NCI-H1694 (cell line): ENCODE measurements around the gene ARL14EPL.

ENCODE experiments used
- DNase-seq: peaks from one replicate; lab custom pipeline; 2025; lab: John Stamatoyannopoulos, UW

ARL14EPL gene

GRCh38 chr5:116032094-116032517, at the start of gene ARL14EPL:
Gene ARL14EPL (plus strand): TSS chr5:116032472. CDS start chr5:116051466, 18,994 bp downstream.
- DNase-seq: no peak

DNA sequence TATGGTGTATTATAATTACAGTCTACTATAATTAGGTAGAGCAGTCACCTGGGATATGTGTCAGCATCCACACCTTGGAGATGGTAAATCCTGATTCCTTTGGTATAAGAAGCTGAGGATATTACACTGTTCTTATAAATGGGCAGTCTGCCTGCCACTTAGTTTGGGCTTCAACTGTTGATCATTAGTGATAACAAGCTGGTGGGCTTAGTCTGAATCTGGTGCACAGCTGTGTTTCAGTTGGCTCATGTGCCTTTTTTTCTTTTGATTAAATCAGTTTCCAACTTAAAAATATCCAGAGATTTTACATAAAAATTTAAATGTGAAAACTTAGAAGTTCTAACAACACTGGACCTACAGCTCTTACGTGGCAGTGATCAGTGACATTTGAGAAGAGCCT, 48.8 kb upstream of the ARL14EPL start:
- no peak for DNase-seq

GRCh38 chr5:115985802-115986757, 46.2 kb upstream of the ARL14EPL start:
- no peak for DNase-seq

DNA sequence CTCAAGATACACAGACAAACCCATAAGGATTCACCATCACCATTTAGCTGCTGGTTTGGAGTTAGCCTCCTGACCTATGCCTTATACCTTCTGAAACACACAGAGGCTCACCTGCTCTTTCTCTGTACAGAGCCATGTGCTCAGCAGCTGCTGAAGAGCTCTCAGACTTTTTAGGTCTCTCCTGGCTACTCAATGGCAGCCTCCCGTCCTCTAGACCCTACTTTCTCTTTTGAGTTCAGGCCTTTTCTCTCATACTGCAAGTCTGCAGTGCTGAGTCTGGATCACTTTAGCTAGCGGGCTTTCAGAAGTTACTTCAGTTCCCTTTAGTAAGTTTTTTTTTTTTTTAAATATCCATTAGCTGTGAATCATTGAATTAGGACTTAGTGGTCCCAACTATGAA, 44.3 kb upstream of the ARL14EPL start:
- no peak for DNase-seq

- no peak for DNase-seq
Measured at GRCh38 chr5:115992848-115993350, 39.4 kb upstream of the ARL14EPL start.

DNA sequence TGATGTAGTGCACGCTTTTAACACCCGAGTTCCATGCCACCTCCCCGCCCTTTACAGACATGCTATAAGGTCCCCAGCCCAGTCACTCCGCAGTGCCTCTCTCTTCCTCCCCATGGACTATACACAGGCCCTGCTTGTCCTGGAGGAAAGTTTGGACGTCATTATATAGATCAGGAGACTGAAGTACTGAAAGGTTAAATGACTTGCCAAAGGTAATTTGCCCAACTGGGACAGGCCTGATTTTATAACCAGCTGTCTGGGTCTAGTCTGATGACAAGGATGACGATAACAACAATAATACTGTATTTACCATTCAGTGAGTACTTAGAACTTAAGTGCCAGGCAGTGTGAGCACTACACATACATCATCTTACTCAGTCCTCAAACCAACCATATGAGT, 36.9 kb upstream of the ARL14EPL start:
- DNase-seq: no peak

- no peak for DNase-seq
Measured at GRCh38 chr5:116002116-116002906, 30.0 kb upstream of the ARL14EPL start.

- DNase-seq: no peak
Measured at GRCh38 chr5:116004248-116004647, 28.0 kb upstream of the ARL14EPL start.

DNA sequence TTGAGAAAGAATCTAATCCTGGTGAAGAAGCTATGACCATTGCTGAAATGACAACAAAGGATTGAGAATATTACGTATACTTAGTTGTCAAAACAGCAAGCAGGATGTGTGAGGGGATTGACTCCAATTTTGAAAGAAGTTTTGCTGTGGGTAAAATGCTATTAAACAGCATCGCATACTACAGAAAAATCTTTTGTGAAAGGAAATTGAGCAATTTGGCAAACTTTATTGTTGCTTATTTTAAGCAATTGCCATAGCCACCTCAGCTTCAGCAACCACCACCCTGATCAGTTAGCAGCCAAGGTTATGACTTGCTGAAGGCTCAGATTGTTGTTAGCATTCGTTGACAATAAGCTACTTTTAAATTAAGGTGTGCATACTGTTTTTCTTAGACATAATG, 22.5 kb upstream of the ARL14EPL start:
- DNase-seq: no peak

- no peak for DNase-seq
Measured at GRCh38 chr5:116011046-116011445, 21.2 kb upstream of the ARL14EPL start.

DNA sequence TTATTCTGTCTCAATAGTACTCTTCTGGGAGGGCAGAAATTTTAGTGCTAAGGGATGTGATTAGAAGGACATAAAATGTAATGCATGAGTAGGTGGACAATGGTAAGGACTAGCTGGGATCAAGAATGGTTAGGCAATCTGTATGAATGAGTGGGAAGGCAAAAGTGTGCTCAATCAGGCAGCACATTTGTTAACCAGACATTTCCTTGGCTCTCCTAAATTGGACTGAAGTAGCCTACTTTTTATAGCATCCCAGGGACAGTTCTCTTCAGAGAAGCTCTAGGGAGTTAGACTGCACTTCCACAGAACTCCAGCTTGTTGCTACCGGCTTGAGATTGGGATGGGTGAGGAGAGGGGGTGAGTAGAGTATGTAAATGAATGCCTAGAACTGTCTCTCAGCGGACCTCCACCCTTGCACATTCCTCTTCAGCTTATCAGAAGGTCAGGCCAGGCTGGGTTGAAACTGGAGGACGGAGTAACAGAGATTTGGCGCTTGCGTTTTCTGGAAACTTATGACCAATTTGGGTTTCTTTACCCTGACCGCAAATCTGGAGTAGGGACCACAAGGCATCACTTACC, 19.0 kb upstream of the ARL14EPL start:
- no peak for DNase-seq

- DNase-seq: no peak
Measured at GRCh38 chr5:116013936-116014335, 18.3 kb upstream of the ARL14EPL start.

GRCh38 chr5:116023619-116024018, 8.7 kb upstream of the ARL14EPL start:
- DNase-seq: no peak

GRCh38 chr5:116025866-116026265, 6.4 kb upstream of the ARL14EPL start:
- DNase-seq: no peak

DNA sequence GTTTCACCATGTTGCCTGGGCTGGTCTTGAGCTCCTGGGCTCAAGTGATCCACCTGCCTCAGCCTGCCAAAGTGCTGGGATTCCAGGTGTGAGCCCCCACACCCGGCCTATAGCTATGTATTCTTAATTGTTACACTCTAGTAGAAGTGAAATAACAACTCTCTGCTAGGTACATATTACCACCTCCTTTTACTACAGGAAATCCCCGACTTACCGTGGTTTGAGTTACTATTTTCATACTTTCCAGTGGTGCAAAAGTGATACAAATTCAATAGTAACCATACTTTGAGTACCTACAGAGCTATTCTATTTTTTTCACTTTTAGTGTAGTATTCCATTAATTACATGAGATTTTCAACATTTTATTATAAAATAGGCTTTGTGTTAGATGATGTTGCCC, 719 bp downstream of the ARL14EPL start:
- no peak for DNase-seq

DNA sequence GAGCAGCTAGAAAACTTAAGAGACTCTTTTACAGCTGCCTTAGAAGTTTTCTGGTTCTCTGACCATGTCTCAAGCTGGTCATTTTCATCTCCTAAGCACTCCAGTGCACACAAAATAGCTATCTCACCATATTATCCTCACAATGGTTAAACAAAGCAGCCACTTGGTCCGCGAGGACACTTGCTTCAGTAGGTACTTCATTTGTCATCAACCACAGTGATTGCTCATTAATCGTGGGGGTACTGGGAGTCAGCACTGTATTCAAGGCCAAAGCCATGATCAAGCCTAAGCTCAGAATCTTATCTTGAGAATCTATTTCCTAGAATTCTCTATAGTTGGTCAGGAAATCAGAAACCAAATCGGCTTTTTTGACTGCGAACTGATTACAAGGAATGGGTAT, 2.9 kb downstream of the ARL14EPL start:
- no peak for DNase-seq

GRCh38 chr5:116037236-116037822, 5.1 kb downstream of the ARL14EPL start:
- no peak for DNase-seq

- DNase-seq: no peak
Measured at GRCh38 chr5:116038817-116039216, 6.5 kb downstream of the ARL14EPL start.

- DNase-seq: no peak
Measured at GRCh38 chr5:116042375-116042774, 10.1 kb downstream of the ARL14EPL start.

- DNase-seq: no peak
Measured at GRCh38 chr5:116044073-116044472, 11.8 kb downstream of the ARL14EPL start.

- no peak for DNase-seq
Measured at GRCh38 chr5:116045821-116046220, 13.5 kb downstream of the ARL14EPL start.

DNA sequence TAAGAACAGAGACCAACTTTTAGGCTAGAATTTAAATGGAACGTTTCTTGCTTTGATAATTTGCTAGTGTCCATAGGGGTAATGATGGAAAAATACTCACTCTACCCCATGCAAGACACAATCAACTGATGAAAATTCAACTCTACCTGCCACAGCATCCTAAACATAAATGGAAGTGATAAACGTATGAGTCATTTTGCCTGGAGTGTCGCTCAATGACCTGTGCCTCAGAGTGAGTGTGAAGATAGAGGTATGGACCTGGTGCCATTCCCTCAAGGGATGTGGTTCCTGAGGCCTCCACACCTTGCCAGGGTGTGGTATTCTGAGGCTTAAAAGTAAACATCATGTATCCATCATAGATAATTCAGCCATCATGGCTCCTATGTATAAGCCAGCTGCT, 14.0 kb downstream of the ARL14EPL start:
- no peak for DNase-seq
